ENCODE data around the gene NACC2.

Gene NACC2

DNA sequence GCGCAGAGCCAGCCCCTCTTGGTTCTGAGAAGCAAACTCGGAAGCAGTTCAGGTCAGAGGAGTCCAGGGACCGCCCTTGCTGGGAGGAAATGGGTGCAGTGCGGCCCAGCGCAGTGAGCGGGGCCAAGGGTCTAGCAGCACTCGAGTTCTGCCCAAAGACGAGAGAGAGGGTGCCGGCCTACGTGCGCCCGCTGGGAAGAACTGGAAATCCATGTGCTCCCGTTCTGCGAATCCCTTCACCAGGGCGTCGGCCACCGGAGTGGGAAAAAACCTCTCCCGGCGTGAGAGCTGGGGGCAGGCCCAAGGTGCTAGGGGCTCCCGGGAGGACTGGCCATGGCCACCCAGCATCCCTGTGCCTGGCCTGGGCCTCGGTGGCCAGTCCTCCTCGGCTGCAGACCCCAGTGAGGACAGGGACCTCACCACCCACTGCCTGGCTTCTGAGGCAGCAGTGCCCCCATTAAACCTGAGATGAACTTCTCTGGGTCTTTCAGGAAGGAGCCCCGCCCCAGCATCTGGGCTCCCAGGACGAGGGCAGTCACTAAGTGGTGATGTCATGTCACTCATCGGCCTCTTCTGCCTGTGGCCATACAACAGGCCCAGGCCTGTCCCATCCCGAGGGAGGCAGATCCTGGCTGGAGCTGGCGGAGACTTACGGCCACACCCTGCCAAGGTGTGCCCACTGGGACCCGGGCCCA, 13.0 kb upstream of the NACC2 start:
- Histone ChIP-seq H3K27ac (ENCODE audit: low read depth, low read length) (peak overlapping the region; percentile 72), H3K4me1 (ENCODE audit: control insufficient read depth, low read length) (peaks cover 54% of the 10 kb centered on the region), H4K20me1 (ENCODE audit: control insufficient read depth, insufficient read depth, low read depth, low read length) (no peaks in the 10 kb centered on the region), H3K79me2 (ENCODE audit: control insufficient read depth, low read length) (no peaks in the 10 kb centered on the region), H3K9me2 (replicated peaks; ENCODE audit: control insufficient read depth, low read length) (no peaks in the 10 kb centered on the region), H3K36me3 (ENCODE audit: control insufficient read depth, low read length) (no peaks in the 10 kb centered on the region), H3K9me3 (ENCODE audit: control insufficient read depth, insufficient read depth, low read length) (no peaks in the 10 kb centered on the region), H3K4me3 (ENCODE audit: low read length) (peak overlapping the region; percentile 77; the same call in 1 of the 2 replicates), H3K4me2 (ENCODE audit: low read length) (peak overlapping the region; percentile 79), H3K27me3 (ENCODE audit: control insufficient read depth, low read length) (no peaks in the 10 kb centered on the region), H3F3A (ENCODE audit: control insufficient read depth, insufficient read depth) (peaks cover 7% of the 10 kb centered on the region; the same call in 1 of the 2 replicates)
- TF ChIP-seq, protein P1, sequence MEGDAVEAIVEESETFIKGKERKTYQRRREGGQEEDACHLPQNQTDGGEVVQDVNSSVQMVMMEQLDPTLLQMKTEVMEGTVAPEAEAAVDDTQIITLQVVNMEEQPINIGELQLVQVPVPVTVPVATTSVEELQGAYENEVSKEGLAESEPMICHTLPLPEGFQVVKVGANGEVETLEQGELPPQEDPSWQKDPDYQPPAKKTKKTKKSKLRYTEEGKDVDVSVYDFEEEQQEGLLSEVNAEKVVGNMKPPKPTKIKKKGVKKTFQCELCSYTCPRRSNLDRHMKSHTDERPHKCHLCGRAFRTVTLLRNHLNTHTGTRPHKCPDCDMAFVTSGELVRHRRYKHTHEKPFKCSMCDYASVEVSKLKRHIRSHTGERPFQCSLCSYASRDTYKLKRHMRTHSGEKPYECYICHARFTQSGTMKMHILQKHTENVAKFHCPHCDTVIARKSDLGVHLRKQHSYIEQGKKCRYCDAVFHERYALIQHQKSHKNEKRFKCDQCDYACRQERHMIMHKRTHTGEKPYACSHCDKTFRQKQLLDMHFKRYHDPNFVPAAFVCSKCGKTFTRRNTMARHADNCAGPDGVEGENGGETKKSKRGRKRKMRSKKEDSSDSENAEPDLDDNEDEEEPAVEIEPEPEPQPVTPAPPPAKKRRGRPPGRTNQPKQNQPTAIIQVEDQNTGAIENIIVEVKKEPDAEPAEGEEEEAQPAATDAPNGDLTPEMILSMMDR (IDR thresholded peaks at IDR 0.05; ENCODE audit: low read depth, low read length, poor library complexity, severe bottlenecking) = no peak
- no peak for TF ChIP-seq EZH2phosphoT487 (IDR thresholded peaks at IDR 0.05; ENCODE audit: borderline replicate concordance, low read length)

DNA sequence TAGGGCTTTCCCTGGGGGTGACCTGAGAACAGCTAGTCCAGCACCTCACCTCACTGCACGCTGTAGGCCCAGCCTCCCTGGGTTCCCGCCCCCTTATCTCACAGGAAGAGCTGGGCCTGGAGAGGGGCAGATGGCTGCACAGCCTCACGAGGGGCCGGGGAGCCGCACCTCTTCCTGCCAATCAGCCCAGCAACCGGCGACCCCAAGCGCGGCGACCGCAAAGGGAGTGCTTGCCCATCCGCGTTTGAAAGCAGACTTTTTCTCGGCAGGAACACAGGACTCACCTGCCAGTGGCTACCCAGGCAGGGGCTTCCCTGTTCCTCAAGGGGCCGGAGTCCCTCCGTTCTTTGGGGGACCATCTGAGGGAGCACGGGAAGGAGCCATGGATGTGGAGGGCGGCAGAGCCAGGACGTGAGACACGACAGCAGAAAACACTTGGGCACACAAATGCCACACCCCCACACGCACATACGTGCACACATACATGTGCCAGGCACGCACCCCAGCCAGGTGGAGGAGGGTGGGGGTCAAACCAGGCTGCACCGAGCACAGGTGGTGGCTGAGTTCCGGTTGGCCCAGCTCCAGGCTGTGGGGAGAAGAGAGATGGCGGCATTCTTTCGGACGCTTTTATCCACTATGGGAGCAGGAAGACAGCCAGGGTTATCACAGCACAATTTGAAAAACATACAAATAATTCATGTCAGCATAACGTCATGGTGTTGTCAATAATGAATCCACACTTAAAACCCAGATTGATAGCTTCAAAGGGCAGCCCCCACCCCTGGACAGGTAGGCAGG, 12.3 kb upstream of the NACC2 start:
- Histone ChIP-seq H3K9me2 (replicated peaks; ENCODE audit: control insufficient read depth, low read length) (no peaks in the 10 kb centered on the region), H3K9me3 (ENCODE audit: control insufficient read depth, insufficient read depth, low read length) (no peaks in the 10 kb centered on the region), H3K4me3 (ENCODE audit: low read length) (peak overlapping the region; percentile 61), H3F3A (ENCODE audit: control insufficient read depth, insufficient read depth) (peaks cover 5% of the 10 kb centered on the region; the same call in 1 of the 2 replicates), H3K27ac (ENCODE audit: low read depth, low read length) (peak overlapping the region; percentile 72), H3K27me3 (ENCODE audit: control insufficient read depth, low read length) (no peaks in the 10 kb centered on the region), H3K79me2 (ENCODE audit: control insufficient read depth, low read length) (no peaks in the 10 kb centered on the region), H3K36me3 (ENCODE audit: control insufficient read depth, low read length) (no peaks in the 10 kb centered on the region), H3K4me1 (ENCODE audit: control insufficient read depth, low read length) (peaks cover 54% of the 10 kb centered on the region), H4K20me1 (ENCODE audit: control insufficient read depth, insufficient read depth, low read depth, low read length) (no peaks in the 10 kb centered on the region), H3K4me2 (ENCODE audit: low read length) (peak overlapping the region; percentile 76)
- TF ChIP-seq, protein P1 (IDR thresholded peaks at IDR 0.05; ENCODE audit: low read depth, low read length, poor library complexity, severe bottlenecking) = no peak
- TF ChIP-seq EZH2phosphoT487 (IDR thresholded peaks at IDR 0.05; ENCODE audit: borderline replicate concordance, low read length) = no peak

DNA sequence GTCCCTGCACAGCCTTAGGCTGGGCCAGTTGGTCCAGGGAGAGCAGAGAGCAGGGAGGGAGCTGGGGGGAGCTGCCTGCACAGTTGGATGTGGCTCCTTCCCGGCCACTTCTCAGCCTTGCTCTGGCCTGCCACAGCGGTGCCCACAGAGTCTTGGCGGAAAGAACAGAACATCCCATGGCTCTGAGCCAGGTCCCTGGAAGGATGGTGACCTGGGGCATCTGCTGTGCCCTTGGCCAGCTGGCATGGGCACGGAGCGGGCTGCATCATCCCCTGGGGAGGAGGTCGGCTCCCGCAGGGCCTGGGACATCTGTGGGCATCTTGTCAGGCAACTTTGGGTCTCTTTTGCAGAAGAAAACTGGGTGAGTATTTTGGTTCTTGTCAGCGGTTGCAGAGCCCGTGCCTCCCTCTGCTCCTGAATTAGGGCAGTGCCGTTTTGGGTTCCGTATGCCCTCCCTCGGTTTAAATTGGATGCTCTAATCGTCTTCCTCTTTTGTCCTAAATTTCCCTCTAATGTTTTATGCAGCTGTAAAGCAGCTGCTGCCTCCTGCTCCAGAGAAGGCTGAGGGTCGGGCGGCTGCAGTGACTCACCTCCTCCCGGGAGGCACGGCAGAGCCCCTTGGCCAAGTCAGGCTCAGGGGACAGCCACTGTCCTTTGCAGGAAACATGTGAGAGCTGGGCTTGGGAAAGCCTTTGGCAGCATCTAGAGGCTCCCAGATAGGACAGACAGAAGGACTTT, 10.5 kb upstream of the NACC2 start:
- H3K27me3 ChIP-seq (ENCODE audit: control insufficient read depth, low read length) = no peaks in the 10 kb centered on the region
- no peaks in the 10 kb centered on the region for H3K79me2 ChIP-seq (ENCODE audit: control insufficient read depth, low read length)
- H3K4me3 ChIP-seq (ENCODE audit: low read length) = no peak overlapping the region
- H3K27ac ChIP-seq (ENCODE audit: low read depth, low read length) = no peak overlapping the region
- TF ChIP-seq EZH2phosphoT487 (IDR thresholded peaks at IDR 0.05; ENCODE audit: borderline replicate concordance, low read length) = no peak
- TF ChIP-seq, protein P1 (IDR thresholded peaks at IDR 0.05; ENCODE audit: low read depth, low read length, poor library complexity, severe bottlenecking) = no peak
- H3K4me2 ChIP-seq (ENCODE audit: low read length) = no peak overlapping the region
- peaks cover 3% of the 10 kb centered on the region; the same call in 1 of the 2 replicates for H4K20me1 ChIP-seq (ENCODE audit: control insufficient read depth, insufficient read depth, low read depth, low read length)
- H3K9me3 ChIP-seq (ENCODE audit: control insufficient read depth, insufficient read depth, low read length) = no peaks in the 10 kb centered on the region
- H3K9me2 ChIP-seq (replicated peaks; ENCODE audit: control insufficient read depth, low read length) = no peaks in the 10 kb centered on the region
- peaks cover 50% of the 10 kb centered on the region for H3K4me1 ChIP-seq (ENCODE audit: control insufficient read depth, low read length)
- H3F3A ChIP-seq (ENCODE audit: control insufficient read depth, insufficient read depth) = peaks cover 5% of the 10 kb centered on the region; the same call in 1 of the 2 replicates
- no peaks in the 10 kb centered on the region for H3K36me3 ChIP-seq (ENCODE audit: control insufficient read depth, low read length)

All from DOHH2 (cell line).